ENCODE measurements around the gene CEP57.
"Not testable (repeated sequence)": the region's sequence is repeated elsewhere in the genome, so short reads cannot be mapped to it uniquely, and the experiment has no call there.

The CEP57 gene

DNA sequence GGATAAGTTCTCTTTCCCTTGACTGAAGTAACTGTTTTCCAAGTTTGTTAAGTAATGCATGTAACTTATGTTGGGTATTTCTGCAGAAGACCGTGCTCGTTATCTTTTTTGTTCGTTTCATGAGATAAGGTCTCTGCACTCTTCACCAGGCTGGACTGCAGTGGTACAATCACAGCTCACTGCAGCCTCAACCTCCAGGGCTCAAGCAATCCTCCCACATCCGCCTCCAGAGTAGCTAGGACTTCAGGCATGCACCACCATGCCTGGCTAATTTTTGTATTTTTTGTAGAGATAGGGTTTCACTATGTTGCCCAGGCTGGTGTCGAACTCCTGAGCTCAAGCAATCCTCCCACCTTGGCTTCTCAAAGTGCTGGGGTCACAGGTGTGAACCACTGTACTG is 64.1 kb downstream of the CEP57 start:
- DNase-seq (ENCODE audit: low read depth in 2 of 2): not testable (repeated sequence)

DNA sequence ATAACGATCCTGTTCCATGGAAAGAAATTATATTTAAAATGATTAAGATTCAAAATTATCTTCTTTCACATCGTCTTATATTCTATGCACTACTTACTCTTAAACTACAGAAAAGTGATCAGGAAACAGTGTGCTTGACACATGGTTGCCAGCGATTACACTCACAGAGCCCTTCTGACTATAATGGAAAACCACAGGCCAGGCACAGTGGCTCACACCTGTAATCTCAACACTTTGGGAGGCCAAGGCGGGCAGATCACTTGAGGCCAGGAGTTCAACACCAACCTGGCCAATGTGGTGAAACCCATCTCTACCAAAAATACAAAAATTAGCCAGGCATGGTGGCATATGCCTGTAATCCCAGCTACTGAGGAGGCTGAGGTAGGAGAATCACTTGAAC is 69.7 kb downstream of the CEP57 start:
- not testable (repeated sequence) for DNase-seq (ENCODE audit: low read depth in 2 of 2)

DNA sequence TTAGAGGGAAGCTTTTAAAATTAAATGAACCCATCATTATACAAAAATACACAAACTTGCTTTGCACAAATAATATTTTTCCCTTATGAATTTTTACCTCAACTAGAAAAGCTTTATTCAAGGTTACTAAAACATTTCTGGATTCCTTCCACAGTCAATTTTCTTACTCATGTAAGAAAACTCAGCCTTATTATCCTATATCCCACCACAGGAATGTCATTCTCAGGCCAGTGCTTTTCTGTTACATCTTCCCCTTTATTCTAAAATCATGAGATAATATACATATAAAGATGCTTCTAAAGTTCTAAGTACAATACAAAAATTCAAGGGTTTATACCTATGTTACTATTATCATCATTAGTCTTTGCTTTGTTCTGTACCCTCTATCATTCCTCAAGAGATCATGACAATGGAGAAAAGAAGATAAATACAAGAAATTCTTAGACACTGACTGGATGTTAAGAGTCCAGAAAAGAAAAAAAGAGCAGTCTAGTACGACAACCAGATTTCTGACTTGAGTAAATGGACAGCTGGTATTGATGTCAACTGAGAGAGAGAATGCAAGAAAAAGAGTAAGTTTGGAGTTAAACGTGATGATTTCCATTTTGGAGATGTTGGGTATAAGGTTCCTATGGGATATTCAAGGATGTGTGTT is 73.3 kb downstream of the CEP57 start:
- no peak for DNase-seq (ENCODE audit: low read depth in 2 of 2)

- no peak for DNase-seq (ENCODE audit: low read depth in 2 of 2)
Observed at GRCh38 chr11:95867105-95867504, 76.8 kb downstream of the CEP57 start.

DNA sequence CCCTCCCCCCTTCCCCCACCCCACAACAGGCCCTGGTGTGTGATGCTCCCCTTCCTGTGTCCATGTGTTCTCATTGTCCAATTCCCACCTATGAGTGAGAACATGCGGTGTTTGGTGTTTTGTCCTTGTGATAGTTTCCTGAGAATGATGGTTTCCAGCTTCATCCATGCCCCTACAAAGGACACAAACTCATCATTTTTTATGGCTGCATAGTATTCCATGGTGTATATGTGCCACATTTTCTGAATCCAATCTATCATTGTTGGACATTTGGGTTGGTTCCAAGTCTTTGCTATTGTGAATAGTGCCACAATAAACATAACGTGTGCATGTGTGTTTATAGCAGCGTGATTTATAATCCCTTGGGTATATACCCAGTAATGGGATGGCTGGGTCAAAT is 80.6 kb downstream of the CEP57 start:
- DNase-seq (ENCODE audit: low read depth in 2 of 2): not testable (repeated sequence)

DNA sequence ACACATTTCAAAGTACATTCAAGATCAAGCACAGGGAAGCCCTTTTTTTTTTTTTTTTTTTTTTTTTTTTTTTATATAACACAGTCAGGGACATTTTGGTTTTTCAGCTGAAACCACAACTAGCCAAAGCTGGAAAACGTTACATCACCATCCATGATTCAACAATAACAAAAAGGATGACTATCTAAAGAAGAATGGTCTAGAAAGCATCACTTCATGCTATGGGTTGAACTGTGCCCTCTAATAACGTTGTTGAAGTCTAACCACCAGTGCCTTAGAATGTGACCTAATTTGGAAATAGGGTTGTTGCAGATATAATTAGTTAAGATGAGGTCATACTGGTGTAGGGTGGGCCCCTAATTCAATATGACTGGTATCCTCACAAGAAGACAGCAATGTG is 87.0 kb downstream of the CEP57 start:
- no peak for DNase-seq (ENCODE audit: low read depth in 2 of 2)
